ENCODE measurements around the gene PFN1. TPM values are rescaled to one million over a fixed set of nuclear protein-coding genes. Genes with fewer than 3 reads are reported as not detected.

Gene PFN1
- total and polyA plus RNA-seq, 5 donors, result 148 to 229 (median 192) TPM

DNA sequence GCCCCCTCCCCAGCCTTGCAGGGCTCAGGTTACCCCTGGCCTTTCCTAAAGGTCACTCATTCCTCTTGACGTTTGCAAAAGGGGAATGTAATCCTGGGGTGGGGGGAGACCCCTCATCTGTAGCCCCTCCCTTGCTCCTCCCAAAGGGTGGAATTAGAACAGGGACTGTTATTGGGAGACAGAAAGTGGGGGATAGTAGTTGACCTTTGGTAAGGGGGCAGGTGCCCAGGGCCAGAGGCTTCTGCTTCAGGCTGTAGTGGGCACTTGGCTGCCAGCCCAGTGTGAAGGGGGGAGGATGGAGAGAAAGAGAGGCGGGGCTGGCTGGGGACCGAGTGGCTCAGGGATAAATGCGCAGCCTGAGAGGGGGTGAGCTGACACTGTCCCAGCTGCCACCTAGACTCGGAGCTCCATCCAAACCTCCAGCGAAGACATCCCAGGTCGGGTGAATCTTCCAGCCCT, 2.4 kb upstream of the PFN1 start, which contains the start of gene ENO3:
TSS of gene ENO3 (plus strand) at position 374 of the 459 bp plus-strand sequence. CDS start 711 bp downstream, outside the sequence.
- DNase-seq (peak in 2 of 3 donors; percentile 72 to 84), ATAC-seq (no peak)
- intact Hi-C loops (cut with DNase I), result no loop called here
- H3K27ac ChIP-seq (ENCODE audit: low read length), result peak within 1 kb of the TSS; percentile 94
- H3K4me1 ChIP-seq (ENCODE audit: control insufficient read depth, insufficient read depth, low read length), result peaks cover under 1% of the 10 kb centered on the region
- no peaks in the 10 kb centered on the region for H3K27me3 ChIP-seq (ENCODE audit: control insufficient read depth, insufficient read depth)
- H3K9me3 ChIP-seq (ENCODE audit: control insufficient read depth, low read length), result no peaks in the 10 kb centered on the region
- peak within 1 kb of the TSS; percentile 87 for H3K4me3 ChIP-seq (ENCODE audit: low read length)
- 31% methylated on average over 7 of the region's 7 CpGs for WGBS

DNA sequence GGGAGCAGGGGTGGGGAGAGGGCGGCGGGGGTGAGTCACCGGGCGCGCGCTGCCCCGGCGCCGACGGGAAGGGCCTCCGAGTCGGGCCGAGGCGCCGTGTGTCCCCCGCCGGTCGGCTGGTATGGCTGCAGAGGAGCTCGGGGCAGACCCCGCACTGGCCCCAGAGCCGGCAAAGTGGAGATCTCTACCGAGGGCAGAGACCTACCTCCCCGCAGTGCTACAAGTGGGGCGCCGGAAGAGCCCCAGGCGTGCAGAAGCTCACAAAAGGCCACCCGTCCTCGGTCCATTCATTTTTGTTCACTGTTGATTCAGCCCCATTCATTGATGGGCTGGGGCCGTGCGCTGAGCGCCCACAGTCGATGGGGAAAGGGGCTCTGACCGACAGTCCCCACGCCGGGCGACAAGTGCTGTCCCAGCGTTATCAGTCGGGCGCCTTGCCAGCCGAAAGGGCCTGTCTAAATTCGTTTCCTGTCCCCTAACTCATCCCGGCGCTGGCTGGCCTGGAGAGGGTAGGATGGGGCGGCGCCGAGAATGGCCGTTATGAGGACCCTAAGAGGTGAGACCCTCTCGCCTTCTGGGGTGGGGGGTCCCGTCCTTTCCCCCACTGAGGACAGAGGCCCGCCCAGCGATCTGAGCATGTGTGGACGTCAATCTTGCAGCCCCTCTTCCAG, 1.9 kb upstream of the PFN1 start:
- peak; percentile 83 to 92 (median 91) for DNase-seq
- Histone ChIP-seq H3K27ac (ENCODE audit: low read length) (peak overlapping the region; percentile 94), H3K4me1 (ENCODE audit: control insufficient read depth, insufficient read depth, low read length) (peaks cover 4% of the 10 kb centered on the region), H3K4me3 (ENCODE audit: low read length) (peak overlapping the region; percentile 87), H3K9me3 (ENCODE audit: control insufficient read depth, low read length) (no peaks in the 10 kb centered on the region), H3K27me3 (ENCODE audit: control insufficient read depth, insufficient read depth) (no peaks in the 10 kb centered on the region)
- WGBS, result 4% methylated on average over 52 of the region's 52 CpGs
- intact Hi-C loops (cut with DNase I), result no loop called here
- peak in 1 of 2 donors; percentile 60 for ATAC-seq

DNA sequence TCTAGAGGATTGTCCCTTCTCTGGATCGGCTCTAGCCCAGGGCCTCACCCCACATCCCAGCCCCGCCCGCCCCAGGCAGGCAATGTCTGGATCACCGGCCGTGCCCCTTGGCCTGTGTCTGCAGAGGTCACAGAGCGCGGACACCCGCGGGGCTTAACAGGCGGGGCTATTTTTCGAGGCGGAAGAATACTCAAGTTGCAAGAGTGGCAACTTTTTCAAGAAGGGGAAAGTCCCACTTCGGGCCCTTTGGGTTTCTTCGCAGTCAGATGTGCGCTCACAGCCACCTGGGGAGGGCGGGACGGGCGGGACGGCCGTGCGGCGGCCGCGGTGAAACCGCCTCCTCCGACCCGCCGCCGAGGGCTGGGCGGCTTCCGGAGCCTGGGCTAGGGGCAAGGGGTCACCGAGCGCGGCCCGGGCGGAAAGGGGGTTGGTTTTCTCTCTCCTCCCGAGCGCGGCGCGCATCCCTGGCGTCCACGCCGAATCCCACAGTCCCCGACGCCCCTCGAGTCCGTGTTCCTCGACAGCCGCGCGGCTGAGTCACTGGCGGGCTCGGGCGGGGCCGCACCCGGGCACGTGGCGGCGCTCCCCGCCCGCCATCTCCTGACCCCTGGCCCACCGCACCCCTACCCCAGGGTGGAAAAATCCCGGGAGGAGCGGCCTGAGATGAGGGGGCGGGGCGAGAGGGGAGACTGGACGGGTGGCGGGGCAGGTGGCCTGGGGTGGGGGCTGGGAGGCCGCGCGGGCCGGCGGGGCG, 1.2 kb upstream of the PFN1 start:
- ATAC-seq, result peak; percentile 22 to 52
- intact Hi-C loops (cut with DNase I), result no loop called here
- DNase-seq, result peak; percentile 83 to 89 (median 88)
- Histone ChIP-seq H3K27me3 (ENCODE audit: control insufficient read depth, insufficient read depth) (no peaks in the 10 kb centered on the region), H3K27ac (ENCODE audit: low read length) (peak overlapping the region; percentile 82), H3K9me3 (ENCODE audit: control insufficient read depth, low read length) (no peaks in the 10 kb centered on the region), H3K4me3 (ENCODE audit: low read length) (peak overlapping the region; percentile 87), H3K4me1 (ENCODE audit: control insufficient read depth, insufficient read depth, low read length) (peaks cover 5% of the 10 kb centered on the region)
- WGBS, result under 1% methylated on average over 75 of the region's 75 CpGs

DNA sequence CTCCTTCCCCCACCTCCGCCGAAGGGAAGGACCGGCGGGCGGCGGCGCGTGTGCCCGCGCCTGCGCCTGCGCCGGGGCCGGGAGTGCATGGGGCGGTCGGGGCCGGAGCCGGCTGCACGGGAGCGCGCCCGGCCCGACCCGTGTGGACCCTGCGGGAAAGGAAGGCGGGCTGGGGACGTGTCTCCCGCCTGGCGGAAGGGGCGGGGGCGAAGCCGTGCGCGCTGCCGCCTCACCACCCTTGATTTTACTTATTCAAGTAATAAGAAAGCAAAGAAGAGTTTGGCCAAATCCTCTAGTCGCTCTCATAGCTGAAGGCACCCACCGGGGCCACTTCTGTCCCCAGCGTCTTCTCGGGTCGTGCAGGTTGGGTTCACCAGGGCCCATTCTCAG, 596 bp upstream of the PFN1 start:
- Histone ChIP-seq H3K4me3 (ENCODE audit: low read length) (peak overlapping the region; percentile 87), H3K4me1 (ENCODE audit: control insufficient read depth, insufficient read depth, low read length) (peaks cover 5% of the 10 kb centered on the region), H3K27ac (ENCODE audit: low read length) (peak overlapping the region; percentile 87), H3K9me3 (ENCODE audit: control insufficient read depth, low read length) (no peaks in the 10 kb centered on the region), H3K27me3 (ENCODE audit: control insufficient read depth, insufficient read depth) (no peaks in the 10 kb centered on the region)
- intact Hi-C loops (cut with DNase I), result no loop called here
- DNase-seq (peak; percentile 87 to 95 (median 94)), ATAC-seq (peak; percentile 79 to 88)
- WGBS, result under 1% methylated on average over 40 of the region's 40 CpGs

DNA sequence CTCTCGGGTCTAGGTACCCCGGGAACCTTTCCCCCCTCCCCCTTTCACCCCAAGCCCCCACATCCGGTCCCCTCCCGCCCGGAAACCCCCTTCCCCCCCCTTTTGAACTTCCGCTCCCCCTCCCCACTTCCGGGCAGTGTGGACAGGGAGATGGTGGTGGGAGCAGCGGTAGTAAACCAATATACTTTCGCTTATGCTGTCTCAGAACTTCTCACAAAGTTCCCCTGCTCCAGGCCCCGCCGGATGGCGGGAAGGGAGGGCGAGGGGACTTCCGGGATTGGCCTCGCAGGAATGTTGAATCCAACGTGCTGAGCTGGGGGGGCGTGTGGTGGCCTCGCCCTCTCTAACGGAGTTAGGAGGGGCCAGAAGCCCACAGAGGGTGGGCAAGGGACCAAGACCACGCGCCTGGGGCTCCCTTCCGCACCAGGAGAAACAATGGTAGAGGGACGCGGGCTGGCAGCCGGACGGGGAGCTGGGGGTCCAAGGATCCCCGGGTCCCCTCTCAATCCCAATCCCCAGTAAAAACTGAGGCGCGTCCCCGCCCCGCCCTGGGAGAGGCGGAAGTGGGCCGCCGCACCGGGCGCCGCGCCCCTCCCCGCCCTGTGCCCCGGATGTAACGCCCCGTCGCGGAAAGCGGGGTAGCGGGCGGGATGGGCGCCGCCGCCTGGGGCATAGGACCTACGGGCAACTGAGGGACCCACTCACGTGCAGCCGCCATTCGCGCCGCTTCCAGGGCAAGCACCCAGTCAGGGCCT, 742 bp downstream of the PFN1 start:
- ATAC-seq (peak; percentile 49 to 50), DNase-seq (peak; percentile 72 to 87 (median 85))
- Histone ChIP-seq H3K4me3 (ENCODE audit: low read length) (peak overlapping the region; percentile 87), H3K27me3 (ENCODE audit: control insufficient read depth, insufficient read depth) (no peaks in the 10 kb centered on the region), H3K9me3 (ENCODE audit: control insufficient read depth, low read length) (no peaks in the 10 kb centered on the region), H3K4me1 (ENCODE audit: control insufficient read depth, insufficient read depth, low read length) (peaks cover 5% of the 10 kb centered on the region), H3K27ac (ENCODE audit: low read length) (peak overlapping the region; percentile 96)
- under 1% methylated on average over 56 of the region's 56 CpGs for WGBS
- intact Hi-C loops (cut with DNase I), result no loop called here

DNA sequence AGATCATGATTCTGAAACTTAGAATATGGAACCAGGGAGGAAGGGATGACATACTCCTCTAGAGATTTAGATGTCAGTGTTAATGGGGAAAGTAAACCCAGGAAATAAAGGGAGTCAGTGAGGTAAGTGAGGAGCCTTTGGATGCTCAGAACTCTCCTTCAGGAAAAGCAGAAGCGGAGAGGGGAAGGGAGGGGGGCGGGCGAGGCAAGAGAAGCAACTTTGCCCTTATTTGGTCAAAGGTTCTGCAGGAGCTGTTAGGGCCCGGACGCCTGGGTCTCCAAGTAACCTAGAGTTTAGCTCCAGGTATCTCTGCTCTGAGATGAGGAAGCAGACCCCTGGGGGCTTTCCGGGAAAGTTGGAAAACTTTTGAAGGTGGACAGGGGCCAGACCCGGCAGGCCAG, 1.3 kb downstream of the PFN1 start:
- no peaks in the 10 kb centered on the region for H3K27me3 ChIP-seq (ENCODE audit: control insufficient read depth, insufficient read depth)
- intact Hi-C loops (cut with DNase I), result no loop called here
- 2% methylated on average over 7 of the region's 7 CpGs for WGBS
- DNase-seq (peak in 2 of 3 donors; percentile 57 to 67), ATAC-seq (no peak)
- no peaks in the 10 kb centered on the region for H3K9me3 ChIP-seq (ENCODE audit: control insufficient read depth, low read length)
- peak overlapping the region; percentile 42 for H3K27ac ChIP-seq (ENCODE audit: low read length)
- H3K4me3 ChIP-seq (ENCODE audit: low read length), result peak overlapping the region; percentile 87
- H3K4me1 ChIP-seq (ENCODE audit: control insufficient read depth, insufficient read depth, low read length), result peaks cover 5% of the 10 kb centered on the region

DNA sequence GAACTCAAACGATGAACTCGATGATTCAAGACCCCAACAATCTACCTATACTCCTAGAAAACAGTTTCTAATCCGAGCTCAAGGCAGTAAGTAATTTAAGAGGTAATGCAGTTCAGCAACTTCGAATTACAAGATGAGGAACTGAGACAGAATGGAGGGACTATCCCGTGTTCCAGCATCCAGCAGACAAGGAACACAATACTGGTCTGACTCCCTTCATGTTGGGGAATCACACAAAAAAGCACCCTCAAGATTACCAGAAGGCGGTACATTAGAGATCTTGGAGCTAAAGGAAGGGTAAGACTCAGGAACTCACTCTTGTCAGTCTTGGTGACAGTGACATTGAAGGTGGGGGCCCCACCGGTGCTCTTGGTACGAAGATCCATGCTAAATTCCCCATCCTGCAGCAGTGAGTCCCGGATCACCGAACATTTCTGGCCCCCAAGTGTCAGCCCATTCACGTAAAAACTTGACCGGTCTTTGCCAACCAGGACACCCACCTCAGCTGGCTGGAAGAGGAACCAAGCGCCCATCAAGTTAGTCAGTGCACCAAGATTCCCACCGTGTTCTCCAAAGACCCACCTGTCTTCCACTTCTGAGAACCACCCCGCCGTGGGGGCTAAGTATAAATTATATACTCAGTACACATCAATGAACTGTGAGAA, 1.9 kb downstream of the PFN1 start:
- no peak overlapping the region for H3K27ac ChIP-seq (ENCODE audit: low read length)
- H3K27me3 ChIP-seq (ENCODE audit: control insufficient read depth, insufficient read depth), result no peaks in the 10 kb centered on the region
- intact Hi-C loops (cut with DNase I), result no loop called here
- H3K4me1 ChIP-seq (ENCODE audit: control insufficient read depth, insufficient read depth, low read length), result peaks cover 5% of the 10 kb centered on the region
- ATAC-seq (no peak), DNase-seq (peak in 1 of 3 donors; percentile 39)
- WGBS, result 32% methylated on average over 16 of the region's 16 CpGs
- no peaks in the 10 kb centered on the region for H3K9me3 ChIP-seq (ENCODE audit: control insufficient read depth, low read length)
- peak overlapping the region; percentile 87 for H3K4me3 ChIP-seq (ENCODE audit: low read length)

DNA sequence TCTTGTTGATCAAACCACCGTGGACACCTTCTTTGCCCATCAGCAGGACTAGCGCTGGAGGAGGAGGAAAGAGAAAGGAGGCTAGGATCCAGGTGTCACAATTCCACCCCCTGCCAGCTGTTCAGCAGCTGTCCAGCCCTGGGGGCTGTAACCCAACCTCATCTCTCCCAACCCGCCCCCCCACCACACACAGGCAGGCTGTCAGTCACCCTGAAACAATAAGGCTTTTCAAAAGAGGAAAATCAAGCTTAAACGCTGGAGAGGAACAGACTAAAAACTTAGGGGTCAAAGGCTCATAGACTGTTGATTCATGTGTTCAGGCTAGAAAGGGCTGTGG, 2.4 kb downstream of the PFN1 start:
- DNase-seq, result peak in 1 of 3 donors; percentile 5
- intact Hi-C loops (cut with DNase I), result no loop called here

DNA sequence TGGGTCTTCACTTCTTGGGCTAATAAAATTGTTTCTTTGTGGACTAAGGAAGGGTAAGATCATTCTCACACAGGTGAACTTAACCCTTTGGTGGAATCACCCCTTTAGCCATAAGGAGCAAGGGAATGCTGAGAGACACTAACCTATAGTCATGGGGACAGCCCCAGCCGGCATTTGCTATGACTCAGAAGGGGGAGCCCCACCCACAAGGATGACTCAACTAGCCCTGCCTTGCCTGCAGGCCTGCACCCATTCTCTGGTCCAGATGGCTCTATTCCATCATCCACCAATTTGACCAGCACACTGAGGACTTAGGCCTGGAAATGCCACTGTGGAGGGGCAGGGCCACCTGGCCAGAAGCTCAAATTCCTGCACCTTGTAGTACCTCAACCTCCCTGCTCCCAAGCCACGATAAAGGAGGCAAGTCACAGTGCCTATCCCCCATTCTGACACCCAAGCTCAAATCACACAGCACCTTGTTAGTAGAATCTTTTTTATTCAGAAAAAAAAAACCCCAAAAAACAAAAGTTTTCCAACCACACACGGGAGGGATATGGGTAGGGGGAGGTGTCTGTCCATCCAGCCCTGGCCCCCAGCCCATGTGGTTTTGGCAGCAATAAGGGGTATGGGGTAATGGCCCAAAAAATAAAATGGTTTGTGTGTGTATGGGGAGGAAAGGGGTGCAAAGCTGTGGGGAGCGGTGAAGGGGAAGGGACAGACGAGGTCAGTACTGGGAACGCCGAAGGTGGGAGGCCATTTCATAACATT, 3.0 kb downstream of the PFN1 start:
- ATAC-seq (peak; percentile 6 to 52), DNase-seq (peak; percentile 78 to 89 (median 87))
- Histone ChIP-seq H3K27ac (ENCODE audit: low read length) (peak overlapping the region; percentile 54), H3K27me3 (ENCODE audit: control insufficient read depth, insufficient read depth) (no peaks in the 10 kb centered on the region), H3K4me1 (ENCODE audit: control insufficient read depth, insufficient read depth, low read length) (peaks cover 7% of the 10 kb centered on the region), H3K9me3 (ENCODE audit: control insufficient read depth, low read length) (no peaks in the 10 kb centered on the region), H3K4me3 (ENCODE audit: low read length) (no peak overlapping the region)
- intact Hi-C loops (cut with DNase I), result no loop called here
- whole genome bisulfite sequencing, result 44% methylated on average over 7 of the region's 7 CpGs

More for the DNA sequence above, 2.4 kb downstream of the PFN1 start:
- Histone ChIP-seq H3K4me3 (ENCODE audit: low read length) (no peak overlapping the region), H3K9me3 (ENCODE audit: control insufficient read depth, low read length) (no peaks in the 10 kb centered on the region), H3K27me3 (ENCODE audit: control insufficient read depth, insufficient read depth) (no peaks in the 10 kb centered on the region), H3K4me1 (ENCODE audit: control insufficient read depth, insufficient read depth, low read length) (peaks cover 7% of the 10 kb centered on the region), H3K27ac (ENCODE audit: low read length) (peak overlapping the region; percentile 34)
- WGBS, result 43% methylated on average over 4 of the region's 4 CpGs
- no peak for ATAC-seq
